Stomach (tissue), 4 donors: ENCODE data around the gene UPK1A.

Experiments used
- EP300 ChIP-seq: sonication (generic); formaldehyde crosslinking; IDR thresholded peaks from one replicate; pipeline ENCODE4 v1.6.1; 2017; ENCODE audit warnings: antibody characterized with exemption
- TF ChIP-seq, protein P1 (sequence below), 7 experiments: fragments of 450-650 bp in 4 of 7; fragments of 200-600 bp in 3 of 7; sonication (generic) in 3 of 7; IDR thresholded peaks; one replicate each; pipeline ENCODE4 v1.5.1; 2016 to 2019; ENCODE audit warnings: antibody characterized with exemption in 7 of 7, control low read depth in 2 of 7, mild to moderate bottlenecking in 1 of 7

DNA sequence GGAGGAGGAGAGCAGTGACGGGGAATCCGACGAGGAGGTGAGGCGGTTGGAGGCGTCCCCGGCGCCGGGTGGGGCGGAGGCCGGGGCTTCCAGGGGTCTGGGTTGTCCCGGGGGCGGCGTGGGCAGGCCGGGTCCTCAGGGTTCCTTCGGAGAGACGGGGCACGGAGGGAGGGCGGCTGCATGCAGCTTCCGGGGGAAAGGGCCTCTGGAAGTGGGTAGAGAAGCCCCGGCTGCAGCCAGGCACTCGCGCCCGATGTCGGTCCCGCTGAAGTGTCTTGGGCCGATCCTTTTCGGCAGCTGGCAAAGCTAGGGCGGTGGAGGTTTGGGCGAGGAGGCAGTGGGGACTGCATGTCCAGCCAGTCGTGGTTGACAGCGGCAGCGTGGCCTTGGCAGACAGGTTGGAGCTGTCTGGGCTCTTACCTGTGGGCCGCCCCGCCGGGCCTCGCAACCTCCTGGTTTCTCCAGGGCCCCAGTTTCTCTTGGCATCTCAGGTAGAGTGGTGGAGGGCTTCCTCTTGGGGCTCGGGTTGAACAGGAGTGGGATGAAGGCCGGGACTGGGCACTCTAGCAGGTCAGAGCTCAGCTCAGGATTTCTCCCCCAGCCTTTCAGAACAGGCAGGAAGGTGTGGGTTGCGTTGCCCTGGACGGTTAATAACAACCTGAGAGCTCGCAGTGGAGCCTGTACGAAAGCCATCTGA is 52.2 kb downstream of the UPK1A start:
- TF ChIP-seq, protein P1, sequence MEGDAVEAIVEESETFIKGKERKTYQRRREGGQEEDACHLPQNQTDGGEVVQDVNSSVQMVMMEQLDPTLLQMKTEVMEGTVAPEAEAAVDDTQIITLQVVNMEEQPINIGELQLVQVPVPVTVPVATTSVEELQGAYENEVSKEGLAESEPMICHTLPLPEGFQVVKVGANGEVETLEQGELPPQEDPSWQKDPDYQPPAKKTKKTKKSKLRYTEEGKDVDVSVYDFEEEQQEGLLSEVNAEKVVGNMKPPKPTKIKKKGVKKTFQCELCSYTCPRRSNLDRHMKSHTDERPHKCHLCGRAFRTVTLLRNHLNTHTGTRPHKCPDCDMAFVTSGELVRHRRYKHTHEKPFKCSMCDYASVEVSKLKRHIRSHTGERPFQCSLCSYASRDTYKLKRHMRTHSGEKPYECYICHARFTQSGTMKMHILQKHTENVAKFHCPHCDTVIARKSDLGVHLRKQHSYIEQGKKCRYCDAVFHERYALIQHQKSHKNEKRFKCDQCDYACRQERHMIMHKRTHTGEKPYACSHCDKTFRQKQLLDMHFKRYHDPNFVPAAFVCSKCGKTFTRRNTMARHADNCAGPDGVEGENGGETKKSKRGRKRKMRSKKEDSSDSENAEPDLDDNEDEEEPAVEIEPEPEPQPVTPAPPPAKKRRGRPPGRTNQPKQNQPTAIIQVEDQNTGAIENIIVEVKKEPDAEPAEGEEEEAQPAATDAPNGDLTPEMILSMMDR (IDR thresholded peaks at IDR 0.05): no peak
- TF ChIP-seq EP300: no peak
